ENCODE measurements around the gene FGF18. TPM values are rescaled to one million over a fixed set of nuclear protein-coding genes. Genes with fewer than 3 reads are reported as not detected.

FGF18 gene
- total and polyA plus RNA-seq, 2 of the 4 experiments (the other 2 are of a cell fraction): 0.15 TPM; not detected in 1

DNA sequence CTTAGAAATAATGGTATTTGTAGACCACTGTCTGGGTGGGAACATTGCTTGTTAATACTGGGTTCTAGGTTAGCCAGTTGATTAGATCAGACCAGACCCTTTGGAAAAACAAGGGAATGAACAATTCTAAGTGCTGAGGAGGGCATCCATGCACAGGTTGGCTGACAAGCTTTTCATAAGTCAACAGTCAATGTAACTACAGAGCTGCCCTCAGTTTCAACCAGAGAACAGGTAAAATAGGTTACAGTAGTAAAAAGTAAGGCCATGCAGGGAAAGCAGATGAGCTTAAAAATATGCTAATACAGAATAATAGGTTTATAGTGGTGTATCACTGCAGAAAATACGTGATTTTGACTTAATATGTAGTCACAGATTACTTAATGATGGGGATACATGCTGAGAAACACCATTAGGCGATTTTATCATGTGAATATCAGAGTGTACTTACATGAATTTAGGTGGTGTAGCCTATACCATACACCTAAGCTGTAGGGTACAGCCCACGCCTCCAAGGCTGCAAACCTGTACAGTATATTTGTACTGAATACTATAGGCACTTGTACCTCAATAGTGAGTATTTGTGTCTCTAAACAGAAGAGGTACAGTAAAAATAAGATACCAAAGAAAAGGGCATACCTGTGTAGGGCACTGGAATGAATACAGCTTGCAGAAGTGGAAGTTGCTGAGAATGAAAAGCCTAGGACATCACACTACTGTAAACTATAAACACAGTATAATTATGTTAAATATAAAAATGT lies 6.1 kb upstream of the FGF18 start:
- no peak overlapping the region for H3K9ac ChIP-seq (ENCODE audit: low read depth, low read length)
- dilution Hi-C loops (cut with HindIII; ENCODE audit: low sequenced_read_pairs, unreplicated experiment) (no loop called here), in situ Hi-C loops (cut with MboI; ENCODE audit: low sequenced_read_pairs) (loop anchor here (10.0 to 25.0 kb wide), 3 partner anchors 631 to 874 kb away; partner anchors contain the start of genes EFCAB9, STK10 and UBTD2), intact Hi-C loops (cut with micrococcal nuclease) (loop anchor here (10.0 kb wide), 1 partner anchor 181 kb away; no protein-coding TSS in a partner anchor)
- peaks cover 77% of the 10 kb centered on the region for H4K20me1 ChIP-seq (ENCODE audit: insufficient read depth, low read length)
- no peak overlapping the region for H4K5ac ChIP-seq (ENCODE audit: low read depth, low read length)
- H2BK5ac ChIP-seq (ENCODE audit: low read depth, low read length, poor library complexity, severe bottlenecking): no peak overlapping the region
- POLR2A ChIA-PET (ENCODE audit: unreplicated experiment): no interaction called here
- WGBS, 2 experiments (ENCODE audit: extremely low coverage in 2 of 2, insufficient read length in 1 of 2): no CpG with 5 or more reads among the region's 3 CpGs
- H3K27me3 ChIP-seq (ENCODE audit: control insufficient read depth, insufficient read depth, low read length): no peaks in the 10 kb centered on the region
- no peak overlapping the region for H2BK20ac ChIP-seq (ENCODE audit: low read depth, low read length)
- H2BK15ac ChIP-seq (ENCODE audit: low read depth, low read length): no peak overlapping the region
- H3K9me3 ChIP-seq (ENCODE audit: control insufficient read depth, insufficient read depth, low read length): no peaks in the 10 kb centered on the region
- no peak overlapping the region for H3K4me2 ChIP-seq (ENCODE audit: low read depth, low read length)
- peaks cover 34% of the 10 kb centered on the region for H3K36me3 ChIP-seq (ENCODE audit: control insufficient read depth, insufficient read depth, low read length)
- no peak overlapping the region for H3K56ac ChIP-seq (ENCODE audit: extremely low read depth, insufficient read depth, low read length)
- H3K9me1 ChIP-seq (ENCODE audit: insufficient read depth, low read length): peaks cover 6% of the 10 kb centered on the region; the same call in 1 of the 2 replicates
- no peak overlapping the region for H3K27ac ChIP-seq (ENCODE audit: insufficient read depth, low read length)
- CTCF ChIA-PET: interaction anchor here (0.6 kb wide), 1 partner anchor 573 kb away, joined by 4 read pairs; no protein-coding TSS in a partner anchor
- H3K18ac ChIP-seq (ENCODE audit: low read depth, low read length): no peak overlapping the region
- BruUV-seq (replicated peaks): no TSS peak
- peaks cover 19 to 50% of the 10 kb centered on the region in 2 experiments; a peak in 3 of 4 replicates for H3K79me1 ChIP-seq (ENCODE audit: low read depth in 1 of 2, low read length in 2 of 2)
- DNase-seq: no peak
- no peak overlapping the region for H2AK5ac ChIP-seq (ENCODE audit: low read depth, low read length)
- no peak overlapping the region for H4K8ac ChIP-seq (ENCODE audit: low read depth in 2 of 2, low read length in 2 of 2)
- no peak overlapping the region for H2BK120ac ChIP-seq (ENCODE audit: low read depth, low read length)
- H3K4me3 ChIP-seq (ENCODE audit: insufficient read depth, low read depth, low read length): no peak overlapping the region
- H2AFZ ChIP-seq (replicated peaks; ENCODE audit: low read length, poor library complexity): no peak overlapping the region
- H3K23ac ChIP-seq (ENCODE audit: low read depth, low read length): no peak overlapping the region
- H2AK9ac ChIP-seq (replicated peaks; ENCODE audit: low read depth, low read length, poor library complexity): no peak overlapping the region
- H3K14ac ChIP-seq (replicated peaks; ENCODE audit: low read depth, low read length): no peak overlapping the region
- peaks cover 9% of the 10 kb centered on the region for H3K4me1 ChIP-seq (ENCODE audit: control insufficient read depth, insufficient read depth, low read length)
- ATAC-seq (ENCODE audit: low read depth): no peak
- H4K91ac ChIP-seq (ENCODE audit: insufficient read depth, low read depth, low read length): no peak overlapping the region
- no peak overlapping the region for H3K4ac ChIP-seq (ENCODE audit: low read depth, low read length)
- no peak for TF ChIP-seq MAFK (IDR thresholded peaks at IDR 0.05; ENCODE audit: low read depth, low read length)
- TF ChIP-seq, protein P1, sequence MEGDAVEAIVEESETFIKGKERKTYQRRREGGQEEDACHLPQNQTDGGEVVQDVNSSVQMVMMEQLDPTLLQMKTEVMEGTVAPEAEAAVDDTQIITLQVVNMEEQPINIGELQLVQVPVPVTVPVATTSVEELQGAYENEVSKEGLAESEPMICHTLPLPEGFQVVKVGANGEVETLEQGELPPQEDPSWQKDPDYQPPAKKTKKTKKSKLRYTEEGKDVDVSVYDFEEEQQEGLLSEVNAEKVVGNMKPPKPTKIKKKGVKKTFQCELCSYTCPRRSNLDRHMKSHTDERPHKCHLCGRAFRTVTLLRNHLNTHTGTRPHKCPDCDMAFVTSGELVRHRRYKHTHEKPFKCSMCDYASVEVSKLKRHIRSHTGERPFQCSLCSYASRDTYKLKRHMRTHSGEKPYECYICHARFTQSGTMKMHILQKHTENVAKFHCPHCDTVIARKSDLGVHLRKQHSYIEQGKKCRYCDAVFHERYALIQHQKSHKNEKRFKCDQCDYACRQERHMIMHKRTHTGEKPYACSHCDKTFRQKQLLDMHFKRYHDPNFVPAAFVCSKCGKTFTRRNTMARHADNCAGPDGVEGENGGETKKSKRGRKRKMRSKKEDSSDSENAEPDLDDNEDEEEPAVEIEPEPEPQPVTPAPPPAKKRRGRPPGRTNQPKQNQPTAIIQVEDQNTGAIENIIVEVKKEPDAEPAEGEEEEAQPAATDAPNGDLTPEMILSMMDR (conservative IDR thresholded peaks at IDR 0.05; ENCODE audit: low read depth, low read length): no peak
- TF ChIP-seq, protein P2, sequence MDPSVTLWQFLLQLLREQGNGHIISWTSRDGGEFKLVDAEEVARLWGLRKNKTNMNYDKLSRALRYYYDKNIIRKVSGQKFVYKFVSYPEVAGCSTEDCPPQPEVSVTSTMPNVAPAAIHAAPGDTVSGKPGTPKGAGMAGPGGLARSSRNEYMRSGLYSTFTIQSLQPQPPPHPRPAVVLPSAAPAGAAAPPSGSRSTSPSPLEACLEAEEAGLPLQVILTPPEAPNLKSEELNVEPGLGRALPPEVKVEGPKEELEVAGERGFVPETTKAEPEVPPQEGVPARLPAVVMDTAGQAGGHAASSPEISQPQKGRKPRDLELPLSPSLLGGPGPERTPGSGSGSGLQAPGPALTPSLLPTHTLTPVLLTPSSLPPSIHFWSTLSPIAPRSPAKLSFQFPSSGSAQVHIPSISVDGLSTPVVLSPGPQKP (IDR thresholded peaks at IDR 0.05; ENCODE audit: borderline replicate concordance, low read depth, low read length): no peak
- no peak for TF ChIP-seq CEBPB (IDR thresholded peaks at IDR 0.05; ENCODE audit: low read depth, low read length)
- no peak for TF ChIP-seq RFX5 (IDR thresholded peaks at IDR 0.05; ENCODE audit: low read depth, low read length)
- TF ChIP-seq MXI1 (IDR thresholded peaks at IDR 0.05; ENCODE audit: borderline replicate concordance, low read depth, low read length): no peak
- no peak for TF ChIP-seq MAZ (IDR thresholded peaks at IDR 0.05; ENCODE audit: borderline replicate concordance, low read depth, low read length)
- no peak for TF ChIP-seq FOS (IDR thresholded peaks at IDR 0.05; ENCODE audit: low read depth, low read length)
- no peak for TF ChIP-seq POLR2A (IDR thresholded peaks at IDR 0.05; ENCODE audit: low read depth, low read length)
- TF ChIP-seq RAD21 (IDR thresholded peaks at IDR 0.05; ENCODE audit: low read length): no peak
- TF ChIP-seq, protein P3, sequence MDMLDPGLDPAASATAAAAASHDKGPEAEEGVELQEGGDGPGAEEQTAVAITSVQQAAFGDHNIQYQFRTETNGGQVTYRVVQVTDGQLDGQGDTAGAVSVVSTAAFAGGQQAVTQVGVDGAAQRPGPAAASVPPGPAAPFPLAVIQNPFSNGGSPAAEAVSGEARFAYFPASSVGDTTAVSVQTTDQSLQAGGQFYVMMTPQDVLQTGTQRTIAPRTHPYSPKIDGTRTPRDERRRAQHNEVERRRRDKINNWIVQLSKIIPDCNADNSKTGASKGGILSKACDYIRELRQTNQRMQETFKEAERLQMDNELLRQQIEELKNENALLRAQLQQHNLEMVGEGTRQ (IDR thresholded peaks at IDR 0.05; ENCODE audit: low read depth, low read length): no peak
- TF ChIP-seq CHD1 (IDR thresholded peaks at IDR 0.05; ENCODE audit: low read depth, low read length): no peak
- no peak for TF ChIP-seq BHLHE40 (IDR thresholded peaks at IDR 0.05; ENCODE audit: low read depth, low read length)
- TF ChIP-seq NFE2L2 (IDR thresholded peaks at IDR 0.05; ENCODE audit: low read depth, low read length): no peak
- TF ChIP-seq SMC3 (IDR thresholded peaks at IDR 0.05; ENCODE audit: low read depth, low read length): no peak
